Measurements from ENCODE around the gene HEYL. TPM values are rescaled to one million over a fixed set of nuclear protein-coding genes. Genes with fewer than 3 reads are reported as not detected.

HEYL gene
- total RNA-seq, 2 experiments from 2014 or later = 0.05 TPM; not detected in 1

- no peak overlapping the region for H3K27ac Mint-ChIP-seq
- H3K27me3 Mint-ChIP-seq = peaks cover 13% of the 10 kb centered on the region
- intact Hi-C loops (cut with DNase I, micrococcal nuclease) = loop anchor here in 1 of 2 experiments (5.0 kb wide), 1 partner anchor 550 kb away; no protein-coding TSS in a partner anchor
- DNase-seq = no peak
- peaks cover 7% of the 10 kb centered on the region for H3K4me1 Mint-ChIP-seq (ENCODE audit: low read depth)
- Histone ChIP-seq H3K36me3 (ENCODE audit: insufficient read depth, low read length) (no peaks in the 10 kb centered on the region), H3K4me1 (ENCODE audit: insufficient read depth, low read length) (peaks cover 7% of the 10 kb centered on the region), H3K27ac (ENCODE audit: low read depth in 1 of 2, low read length in 2 of 2) (no peak overlapping the region), H3K27me3 (ENCODE audit: control insufficient read depth in 1 of 2, insufficient read depth in 2 of 2, low read length in 2 of 2) (peaks cover 3 to 7% of the 10 kb centered on the region in 2 experiments), H3K4me3 (ENCODE audit: low read length) (no peak overlapping the region), H3K9me3 (ENCODE audit: control insufficient read depth in 1 of 2, insufficient read depth in 1 of 2, low read length in 2 of 2) (no peaks in the 10 kb centered on the region)
- H3K36me3 Mint-ChIP-seq (ENCODE audit: low read depth) = no peaks in the 10 kb centered on the region
- H3K4me3 Mint-ChIP-seq = no peak overlapping the region
- TF ChIP-seq, protein P1, sequence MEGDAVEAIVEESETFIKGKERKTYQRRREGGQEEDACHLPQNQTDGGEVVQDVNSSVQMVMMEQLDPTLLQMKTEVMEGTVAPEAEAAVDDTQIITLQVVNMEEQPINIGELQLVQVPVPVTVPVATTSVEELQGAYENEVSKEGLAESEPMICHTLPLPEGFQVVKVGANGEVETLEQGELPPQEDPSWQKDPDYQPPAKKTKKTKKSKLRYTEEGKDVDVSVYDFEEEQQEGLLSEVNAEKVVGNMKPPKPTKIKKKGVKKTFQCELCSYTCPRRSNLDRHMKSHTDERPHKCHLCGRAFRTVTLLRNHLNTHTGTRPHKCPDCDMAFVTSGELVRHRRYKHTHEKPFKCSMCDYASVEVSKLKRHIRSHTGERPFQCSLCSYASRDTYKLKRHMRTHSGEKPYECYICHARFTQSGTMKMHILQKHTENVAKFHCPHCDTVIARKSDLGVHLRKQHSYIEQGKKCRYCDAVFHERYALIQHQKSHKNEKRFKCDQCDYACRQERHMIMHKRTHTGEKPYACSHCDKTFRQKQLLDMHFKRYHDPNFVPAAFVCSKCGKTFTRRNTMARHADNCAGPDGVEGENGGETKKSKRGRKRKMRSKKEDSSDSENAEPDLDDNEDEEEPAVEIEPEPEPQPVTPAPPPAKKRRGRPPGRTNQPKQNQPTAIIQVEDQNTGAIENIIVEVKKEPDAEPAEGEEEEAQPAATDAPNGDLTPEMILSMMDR (IDR thresholded peaks at IDR 0.05) = no peak
- ATAC-seq (ENCODE audit: poor library complexity) = no peak
- H3K9me3 Mint-ChIP-seq = no peaks in the 10 kb centered on the region
- POLR2A ChIA-PET = no interaction called here
- CTCF ChIA-PET = interaction anchor here (1.6 to 3.7 kb wide), 2 partner anchors 34 to 47 kb away, joined by 4 to 25 read pairs; no protein-coding TSS in a partner anchor
Observed at GRCh38 chr1:39652554-39652953, 13.1 kb upstream of the HEYL start.

DNA sequence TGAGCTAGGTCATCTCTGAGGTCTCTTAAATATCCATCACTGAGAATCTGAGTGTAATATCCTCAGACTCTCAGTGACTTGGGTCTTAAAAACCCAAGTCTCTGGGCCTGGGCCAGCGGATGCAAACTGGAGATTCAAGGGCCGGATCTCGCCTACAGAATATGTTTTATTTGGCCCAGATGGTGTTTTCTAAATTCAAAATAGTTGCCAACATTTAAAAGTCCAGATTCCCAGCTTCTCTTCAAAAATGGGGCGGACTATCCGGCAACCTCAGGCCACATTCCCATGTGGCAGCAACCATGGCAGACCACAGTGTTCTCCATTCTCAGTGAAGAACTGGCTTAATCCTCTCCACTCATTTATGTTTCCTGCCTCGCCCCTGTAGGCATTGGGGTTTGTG lies 12.7 kb upstream of the HEYL start:
- ATAC-seq (ENCODE audit: poor library complexity) (no peak), DNase-seq (no peak)
- Histone ChIP-seq H3K27ac (ENCODE audit: low read depth in 1 of 2, low read length in 2 of 2) (no peak overlapping the region), H3K36me3 (ENCODE audit: insufficient read depth, low read length) (no peaks in the 10 kb centered on the region), H3K27me3 (ENCODE audit: control insufficient read depth in 1 of 2, insufficient read depth in 2 of 2, low read length in 2 of 2) (peaks cover 3 to 7% of the 10 kb centered on the region in 2 experiments), H3K4me3 (ENCODE audit: low read length) (no peak overlapping the region), H3K4me1 (ENCODE audit: insufficient read depth, low read length) (peaks cover 7% of the 10 kb centered on the region), H3K9me3 (ENCODE audit: control insufficient read depth in 1 of 2, insufficient read depth in 1 of 2, low read length in 2 of 2) (no peaks in the 10 kb centered on the region)
- H3K9me3 Mint-ChIP-seq = no peaks in the 10 kb centered on the region
- H3K4me1 Mint-ChIP-seq (ENCODE audit: low read depth) = peaks cover 7% of the 10 kb centered on the region
- H3K27ac Mint-ChIP-seq = no peak overlapping the region
- ChIA-PET POLR2A (no interaction called here), CTCF (interaction anchor here (3.7 kb wide), 1 partner anchor 47 kb away, joined by 25 read pairs; no protein-coding TSS in a partner anchor)
- H3K4me3 Mint-ChIP-seq = no peak overlapping the region
- peaks cover 13% of the 10 kb centered on the region for H3K27me3 Mint-ChIP-seq
- H3K36me3 Mint-ChIP-seq (ENCODE audit: low read depth) = no peaks in the 10 kb centered on the region
- TF ChIP-seq, protein P1 (IDR thresholded peaks at IDR 0.05) = no peak
- intact Hi-C loops (cut with DNase I, micrococcal nuclease) = loop anchor here in 1 of 2 experiments (5.0 kb wide), 1 partner anchor 550 kb away; no protein-coding TSS in a partner anchor

DNA sequence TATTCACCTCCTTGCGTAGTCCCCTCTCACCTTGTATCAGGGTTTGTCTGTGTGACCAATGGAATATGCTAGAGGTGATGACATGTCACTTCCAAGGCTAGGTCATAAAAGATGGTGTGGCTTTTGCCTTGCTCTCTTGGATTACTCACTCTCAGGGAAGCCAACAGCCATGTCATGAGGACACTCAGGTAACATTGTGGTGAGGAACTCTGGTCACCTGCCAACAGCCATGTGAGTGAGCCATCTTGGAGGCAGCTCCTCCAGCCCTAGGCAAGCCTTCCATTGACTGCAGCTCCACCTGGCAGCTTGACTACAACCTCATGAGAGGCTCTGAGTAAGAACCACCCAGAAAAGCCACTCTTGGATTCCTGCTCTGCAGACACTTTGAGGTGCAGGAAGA lies 11.0 kb upstream of the HEYL start:
- ChIA-PET POLR2A (no interaction called here), CTCF (no interaction called here)
- TF ChIP-seq, protein P1 (IDR thresholded peaks at IDR 0.05) = no peak

More for the DNA sequence above, 11.0 kb upstream of the HEYL start:
- Histone ChIP-seq H3K4me1 (ENCODE audit: insufficient read depth, low read length) (peaks cover 7% of the 10 kb centered on the region), H3K27ac (ENCODE audit: low read depth in 1 of 2, low read length in 2 of 2) (no peak overlapping the region), H3K4me3 (ENCODE audit: low read length) (no peak overlapping the region), H3K27me3 (ENCODE audit: control insufficient read depth in 1 of 2, insufficient read depth in 2 of 2, low read length in 2 of 2) (peaks cover 3 to 7% of the 10 kb centered on the region in 2 experiments), H3K36me3 (ENCODE audit: insufficient read depth, low read length) (no peaks in the 10 kb centered on the region), H3K9me3 (ENCODE audit: control insufficient read depth in 1 of 2, insufficient read depth in 1 of 2, low read length in 2 of 2) (no peaks in the 10 kb centered on the region)
- DNase-seq (no peak), ATAC-seq (ENCODE audit: poor library complexity) (no peak)
- Mint-ChIP-seq H3K9me3 (no peaks in the 10 kb centered on the region), H3K4me3 (no peak overlapping the region), H3K36me3 (ENCODE audit: low read depth) (no peaks in the 10 kb centered on the region), H3K27ac (no peak overlapping the region), H3K27me3 (peaks cover 13% of the 10 kb centered on the region), H3K4me1 (ENCODE audit: low read depth) (peaks cover 7% of the 10 kb centered on the region)
- intact Hi-C loops (cut with DNase I, micrococcal nuclease) = loop anchor here in 1 of 2 experiments (5.0 kb wide), 1 partner anchor 548 kb away; no protein-coding TSS in a partner anchor

All from CD4-positive, alpha-beta T cell (primary cell).